ENCODE data around the gene P2RY12.

DNA sequence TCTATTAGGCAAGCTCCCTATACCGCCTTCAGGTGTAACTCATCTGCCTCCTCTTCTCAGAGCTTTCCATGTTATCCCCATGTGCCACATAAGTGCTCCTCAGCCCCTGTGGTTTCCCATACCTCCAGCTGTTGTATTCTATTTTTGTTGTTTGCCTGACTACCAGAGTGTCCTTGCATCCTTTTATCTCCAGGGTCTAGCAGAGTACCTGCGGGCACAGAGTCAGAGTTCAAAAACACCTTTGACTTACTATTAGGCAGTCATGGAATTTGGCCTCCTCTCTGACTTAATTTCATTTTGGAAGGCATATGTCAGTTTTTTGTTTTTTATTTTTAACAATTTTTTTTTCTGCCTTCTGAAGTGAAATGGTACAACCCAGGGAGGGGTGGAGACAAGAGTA is 75.0 kb downstream of the P2RY12 start:
- TF ChIP-seq, protein P1, sequence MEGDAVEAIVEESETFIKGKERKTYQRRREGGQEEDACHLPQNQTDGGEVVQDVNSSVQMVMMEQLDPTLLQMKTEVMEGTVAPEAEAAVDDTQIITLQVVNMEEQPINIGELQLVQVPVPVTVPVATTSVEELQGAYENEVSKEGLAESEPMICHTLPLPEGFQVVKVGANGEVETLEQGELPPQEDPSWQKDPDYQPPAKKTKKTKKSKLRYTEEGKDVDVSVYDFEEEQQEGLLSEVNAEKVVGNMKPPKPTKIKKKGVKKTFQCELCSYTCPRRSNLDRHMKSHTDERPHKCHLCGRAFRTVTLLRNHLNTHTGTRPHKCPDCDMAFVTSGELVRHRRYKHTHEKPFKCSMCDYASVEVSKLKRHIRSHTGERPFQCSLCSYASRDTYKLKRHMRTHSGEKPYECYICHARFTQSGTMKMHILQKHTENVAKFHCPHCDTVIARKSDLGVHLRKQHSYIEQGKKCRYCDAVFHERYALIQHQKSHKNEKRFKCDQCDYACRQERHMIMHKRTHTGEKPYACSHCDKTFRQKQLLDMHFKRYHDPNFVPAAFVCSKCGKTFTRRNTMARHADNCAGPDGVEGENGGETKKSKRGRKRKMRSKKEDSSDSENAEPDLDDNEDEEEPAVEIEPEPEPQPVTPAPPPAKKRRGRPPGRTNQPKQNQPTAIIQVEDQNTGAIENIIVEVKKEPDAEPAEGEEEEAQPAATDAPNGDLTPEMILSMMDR (IDR thresholded peaks at IDR 0.05), result no peak
- no peak for TF ChIP-seq EZH2 (IDR thresholded peaks at IDR 0.05; ENCODE audit: borderline replicate concordance, insufficient read depth, low read depth, low read length, poor library complexity, severe bottlenecking)
